GM18870 (cell line): ENCODE data around the gene DBI.
"Not testable (repeated sequence)": the region's sequence is repeated elsewhere in the genome, so short reads cannot be mapped to it uniquely, and the experiment has no call there.

ENCODE experiments used
- ATAC-seq: cut with Tn5 transposase; IDR thresholded peaks from one replicate; pipeline ENCODE4 v1.9.1; 2021; ENCODE audit warnings: moderate library complexity; ENCODE audit not compliant: unreplicated experiment

DBI gene

DNA sequence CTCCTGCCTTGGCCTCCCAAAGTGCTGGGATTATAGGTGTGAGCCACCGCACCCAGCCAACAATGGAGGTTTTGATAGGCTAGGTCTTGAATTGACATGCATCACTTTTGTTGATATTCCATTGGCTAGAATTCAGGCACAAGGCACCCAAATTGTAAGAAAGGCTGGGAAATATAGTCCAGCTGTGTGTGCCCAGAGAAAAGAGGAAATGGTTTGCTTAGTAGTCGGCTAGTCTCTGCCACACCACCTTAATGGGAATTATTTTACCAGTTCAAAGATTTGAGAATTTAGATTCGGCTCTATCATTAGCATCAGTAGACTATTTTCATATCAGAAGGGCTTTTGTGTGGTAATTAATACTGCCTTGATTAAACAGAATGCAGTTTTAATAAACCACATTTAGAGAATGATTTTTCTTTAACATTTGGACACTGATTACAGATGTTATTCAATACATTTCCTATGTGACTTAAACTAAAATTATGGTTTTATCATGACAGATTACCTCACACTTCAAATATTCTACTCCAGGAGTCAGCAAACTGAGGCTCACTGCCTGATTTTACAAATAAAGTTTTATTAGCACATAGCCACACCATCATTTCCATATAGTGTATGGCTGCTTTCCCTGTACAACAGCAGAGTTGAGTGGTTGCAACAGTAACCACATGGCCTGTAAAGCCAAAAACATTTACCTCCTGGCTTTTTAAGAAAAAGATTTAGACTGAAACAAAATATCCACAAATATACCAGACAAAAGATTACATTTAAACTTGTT, 27.4 kb downstream of the DBI start:
- ATAC-seq = no peak

DNA sequence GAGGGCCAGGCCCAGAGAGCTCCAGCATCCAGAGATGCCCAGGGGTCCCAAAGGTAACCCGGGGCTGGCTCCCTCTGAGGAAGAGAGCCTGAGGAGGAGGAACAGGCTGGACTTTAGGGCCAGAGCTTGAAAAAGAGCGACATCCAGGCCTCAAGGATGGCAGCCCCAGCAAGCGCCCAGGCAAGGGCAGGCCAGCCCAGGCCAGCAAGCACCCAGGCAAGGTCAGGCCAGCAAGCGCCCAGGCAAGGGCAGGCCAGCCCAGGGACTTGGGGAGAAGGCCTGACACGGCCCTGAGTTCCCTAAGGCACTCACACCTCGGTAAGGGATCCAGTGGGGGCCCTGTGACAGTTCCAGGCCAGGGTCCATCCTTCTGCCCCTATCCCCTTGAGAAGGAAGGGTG, 30.4 kb downstream of the DBI start:
- no peak for ATAC-seq

DNA sequence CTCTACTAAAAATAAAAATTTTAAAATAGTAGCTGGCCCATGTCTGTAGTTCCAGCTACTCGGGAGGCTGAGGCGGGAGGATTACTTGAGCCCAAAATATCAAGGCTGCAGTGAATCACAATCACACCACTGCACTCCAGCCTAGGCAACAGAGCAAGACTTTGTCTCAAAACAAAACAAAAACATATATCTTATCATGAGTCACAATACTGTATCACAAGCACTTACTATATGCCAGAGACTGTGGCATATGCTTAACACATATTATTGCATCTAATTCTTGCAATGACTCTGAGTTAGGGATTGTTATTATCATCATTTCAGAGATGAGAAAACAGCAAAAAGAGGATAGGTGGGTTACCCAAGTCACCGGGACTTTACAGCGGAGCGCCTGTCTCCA, 35.3 kb downstream of the DBI start:
- ATAC-seq = no peak

- no peak for ATAC-seq
These were observed 36.1 kb downstream of the DBI start for GRCh38 chr2:119402645-119403560.

- not testable (repeated sequence) for ATAC-seq
These were observed 36.8 kb downstream of the DBI start for GRCh38 chr2:119403618-119404017.

- no peak for ATAC-seq
These were observed 38.4 kb downstream of the DBI start for GRCh38 chr2:119405151-119405550.

- no peak for ATAC-seq
These were observed 40.8 kb downstream of the DBI start for GRCh38 chr2:119407430-119408220.

GRCh38 chr2:119408221-119408619, 41.4 kb downstream of the DBI start:
- ATAC-seq = no peak

DNA sequence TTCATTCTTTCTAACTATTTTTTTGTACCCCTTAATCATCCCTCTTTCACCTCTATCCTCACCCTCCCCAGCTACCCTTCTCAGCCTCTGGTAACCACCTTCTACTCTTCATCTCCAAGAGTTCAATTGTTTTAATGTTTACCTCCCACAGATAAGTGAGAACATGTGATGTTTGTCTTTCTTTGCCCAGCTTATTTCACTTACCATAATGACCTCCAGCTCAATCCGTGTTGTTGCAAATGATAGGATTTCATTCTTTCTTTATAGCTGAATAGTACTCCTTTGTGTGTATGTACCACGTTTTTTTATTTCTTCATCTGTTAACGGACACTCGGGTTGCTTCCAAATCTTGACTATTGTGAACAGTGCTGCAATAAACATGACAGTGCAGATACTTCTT, 42.7 kb downstream of the DBI start:
- no peak for ATAC-seq

DNA sequence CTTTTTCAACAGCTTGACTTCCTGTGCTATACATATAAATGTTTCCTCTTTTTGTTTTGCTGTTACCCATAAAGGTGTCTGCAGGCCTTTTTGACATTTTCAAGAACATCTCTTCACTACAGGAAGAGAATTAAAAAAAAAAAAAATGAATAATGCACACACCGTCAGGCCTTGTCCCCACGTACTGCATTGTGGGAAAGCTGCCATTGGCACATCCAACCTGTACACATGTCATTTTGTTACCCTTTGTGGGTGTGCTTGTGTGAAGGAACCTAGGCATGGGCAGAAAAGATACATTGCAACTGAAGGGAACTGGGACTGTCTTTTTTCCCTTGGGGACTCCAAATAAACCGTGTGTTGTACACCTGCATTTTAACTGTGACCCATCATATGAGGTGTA, 48.1 kb downstream of the DBI start:
- ATAC-seq = no peak

DNA sequence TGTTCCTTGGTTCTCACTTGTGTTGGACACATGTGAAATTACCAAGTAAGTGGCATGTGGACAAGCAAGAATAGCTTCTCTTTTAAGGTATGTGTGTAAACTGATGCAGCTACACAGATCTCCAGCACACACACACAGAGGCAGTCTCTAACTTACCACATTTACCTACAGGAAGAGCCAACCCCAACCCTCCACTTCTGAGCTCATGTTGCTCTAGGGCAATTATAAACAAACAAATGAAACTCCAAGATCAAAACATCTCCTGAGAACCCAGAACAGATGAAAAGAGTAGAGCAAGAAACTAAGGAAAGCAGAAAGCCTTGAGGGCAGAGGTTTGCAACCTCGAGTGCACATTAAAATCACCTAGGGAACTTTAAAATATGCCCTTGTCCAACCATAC, 48.9 kb downstream of the DBI start:
- no peak for ATAC-seq

DNA sequence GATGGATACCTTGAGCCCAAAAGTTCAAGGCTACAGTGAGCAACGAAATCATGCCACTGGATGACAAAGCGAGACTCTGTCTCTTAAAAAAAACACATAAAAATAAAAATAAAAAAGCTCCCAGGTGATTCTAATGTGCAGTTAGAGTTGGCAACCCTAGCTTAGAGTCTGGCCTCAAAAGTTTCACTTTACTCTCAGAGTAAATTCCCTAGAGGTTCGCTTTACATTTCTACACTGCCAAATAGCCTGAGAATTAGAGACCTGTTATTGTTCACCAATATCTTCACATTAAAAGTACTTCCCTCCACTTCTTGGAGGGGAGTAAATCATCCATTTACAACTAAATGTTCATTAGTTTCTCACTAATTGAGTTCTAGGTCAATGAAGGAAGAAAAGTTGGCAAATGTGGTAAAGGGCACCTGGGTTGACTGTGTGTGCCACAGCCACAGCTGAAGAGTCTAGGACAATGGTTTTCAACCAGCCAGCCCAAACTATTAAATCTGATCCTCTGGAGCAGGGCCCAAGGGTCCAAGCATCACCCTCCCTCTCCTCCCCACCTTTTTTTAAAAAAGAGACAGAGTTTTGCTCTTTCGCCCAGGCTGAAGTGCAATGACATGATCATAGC, 49.6 kb downstream of the DBI start:
- ATAC-seq = no peak

- no peak for ATAC-seq
These were observed 51.1 kb downstream of the DBI start for GRCh38 chr2:119417908-119418307.

DNA sequence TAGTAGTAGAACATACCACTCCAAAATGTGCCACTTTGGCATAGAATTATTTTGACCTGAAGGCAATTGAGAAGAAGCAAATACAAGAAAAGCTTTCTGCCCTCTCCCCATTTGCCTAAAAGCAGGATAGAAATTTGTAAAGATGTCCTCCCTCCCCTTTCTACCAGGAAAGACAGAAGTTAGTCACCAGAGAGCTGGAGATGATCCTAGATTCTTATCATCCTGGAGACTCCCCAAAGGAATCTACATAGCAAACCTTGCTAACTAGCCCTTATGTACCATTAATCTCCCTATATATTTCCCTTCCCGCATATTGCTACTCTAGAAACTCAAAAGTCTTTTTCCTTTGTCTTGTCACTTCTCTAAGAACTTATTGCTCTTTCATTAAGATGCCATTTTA, 52.3 kb downstream of the DBI start:
- no peak for ATAC-seq

GRCh38 chr2:119419803-119420508, 53.2 kb downstream of the DBI start:
- no peak for ATAC-seq

GRCh38 chr2:119421304-119421703, 54.5 kb downstream of the DBI start:
- no peak for ATAC-seq

GRCh38 chr2:119421741-119422140, 55.0 kb downstream of the DBI start:
- ATAC-seq = no peak
